Measurements from ENCODE around the gene UNC5C. TPM values are rescaled to one million over a fixed set of nuclear protein-coding genes. Genes with fewer than 3 reads are reported as not detected.

The UNC5C gene
- total RNA-seq, 1 experiment from 2014 or later = not detected

- DNase-seq (ENCODE audit: low spot score) = no peak
Observed at GRCh38 chr4:95546866-95547714, 1.7 kb downstream of the UNC5C start.

GRCh38 chr4:95546221-95546620 lies 2.6 kb downstream of the UNC5C start:
- DNase-seq (ENCODE audit: low spot score) = no peak

- no peak for DNase-seq (ENCODE audit: low spot score)
Observed at GRCh38 chr4:95545546-95545945, 3.2 kb downstream of the UNC5C start.

- no peak for DNase-seq (ENCODE audit: low spot score)
Observed at GRCh38 chr4:95544113-95545103, 4.4 kb downstream of the UNC5C start.

GRCh38 chr4:95541889-95542607 lies 6.7 kb downstream of the UNC5C start:
- DNase-seq (ENCODE audit: low spot score) = no peak

- no peak for DNase-seq (ENCODE audit: low spot score)
Observed at GRCh38 chr4:95541094-95541493, 7.7 kb downstream of the UNC5C start.

GRCh38 chr4:95540227-95540626 lies 8.5 kb downstream of the UNC5C start:
- DNase-seq (ENCODE audit: low spot score) = no peak

GRCh38 chr4:95539106-95539505 lies 9.7 kb downstream of the UNC5C start:
- no peak for DNase-seq (ENCODE audit: low spot score)

- DNase-seq (ENCODE audit: low spot score) = no peak
Observed at GRCh38 chr4:95537863-95538488, 10.8 kb downstream of the UNC5C start.

- no peak for DNase-seq (ENCODE audit: low spot score)
Observed at GRCh38 chr4:95537191-95537590, 11.6 kb downstream of the UNC5C start.

GRCh38 chr4:95536650-95537049 lies 12.1 kb downstream of the UNC5C start:
- no peak for DNase-seq (ENCODE audit: low spot score)

GRCh38 chr4:95535180-95535579 lies 13.6 kb downstream of the UNC5C start:
- no peak for DNase-seq (ENCODE audit: low spot score)

GRCh38 chr4:95534032-95534431 lies 14.7 kb downstream of the UNC5C start:
- no peak for DNase-seq (ENCODE audit: low spot score)

GRCh38 chr4:95533254-95533653 lies 15.5 kb downstream of the UNC5C start:
- DNase-seq (ENCODE audit: low spot score) = no peak

- no peak for DNase-seq (ENCODE audit: low spot score)
Observed at GRCh38 chr4:95532305-95532704, 16.5 kb downstream of the UNC5C start.

- no peak for DNase-seq (ENCODE audit: low spot score)
Observed at GRCh38 chr4:95531141-95531540, 17.6 kb downstream of the UNC5C start.

GRCh38 chr4:95529946-95530345 lies 18.8 kb downstream of the UNC5C start:
- DNase-seq (ENCODE audit: low spot score) = no peak

- DNase-seq (ENCODE audit: low spot score) = no peak
Observed at GRCh38 chr4:95528388-95528948, 20.3 kb downstream of the UNC5C start.

- no peak for DNase-seq (ENCODE audit: low spot score)
Observed at GRCh38 chr4:95526075-95526474, 22.7 kb downstream of the UNC5C start.

- DNase-seq (ENCODE audit: low spot score) = no peak
Observed at GRCh38 chr4:95524729-95525128, 24.0 kb downstream of the UNC5C start.

- no peak for DNase-seq (ENCODE audit: low spot score)
Observed at GRCh38 chr4:95524184-95524583, 24.6 kb downstream of the UNC5C start.

All from HT-29 (cell line).